HG03045 (cell line): Measurements from ENCODE around the gene TGFA.
A peak's percentile ranks its signal among the peaks of the same experiment; 100 is the strongest.

Experiments
- ATAC-seq: cut with Tn5 transposase; IDR thresholded peaks from one replicate; pipeline ENCODE4 v1.9.1; 2021; ENCODE audit warnings: mild to moderate bottlenecking, moderate library complexity; ENCODE audit not compliant: unreplicated experiment

The TGFA gene

GRCh38 chr2:70553584-70554337, at the start of gene TGFA:
Gene TGFA, minus strand, starts transcription at chr2:70553826. Its CDS starts 59 bp downstream, at chr2:70553767.
- peak; percentile 69 for ATAC-seq

GRCh38 chr2:70603066-70603465, 49.4 kb upstream of the TGFA start:
- no peak for ATAC-seq

GRCh38 chr2:70598197-70598596, 44.6 kb upstream of the TGFA start:
- no peak for ATAC-seq

- ATAC-seq: no peak
Measured at GRCh38 chr2:70596739-70597138, 43.1 kb upstream of the TGFA start.

GRCh38 chr2:70596293-70596692, 42.7 kb upstream of the TGFA start:
- ATAC-seq: no peak

GRCh38 chr2:70583091-70583490, 29.5 kb upstream of the TGFA start:
- ATAC-seq: no peak

GRCh38 chr2:70580352-70580751, 26.7 kb upstream of the TGFA start:
- no peak for ATAC-seq

GRCh38 chr2:70574618-70575017, 21.0 kb upstream of the TGFA start:
- ATAC-seq: no peak

GRCh38 chr2:70574109-70574508, 20.5 kb upstream of the TGFA start:
- no peak for ATAC-seq

GRCh38 chr2:70570041-70570661, 16.5 kb upstream of the TGFA start:
- ATAC-seq: no peak

GRCh38 chr2:70569559-70569958, 15.9 kb upstream of the TGFA start:
- ATAC-seq: no peak

GRCh38 chr2:70566906-70567305, 13.3 kb upstream of the TGFA start:
- no peak for ATAC-seq

GRCh38 chr2:70566464-70566863, 12.8 kb upstream of the TGFA start:
- ATAC-seq: no peak

GRCh38 chr2:70565039-70565731, 11.6 kb upstream of the TGFA start:
- no peak for ATAC-seq

- ATAC-seq: no peak
Measured at GRCh38 chr2:70561893-70562292, 8.3 kb upstream of the TGFA start.

- no peak for ATAC-seq
Measured at GRCh38 chr2:70560442-70560841, 6.8 kb upstream of the TGFA start.

- ATAC-seq: no peak
Measured at GRCh38 chr2:70560040-70560439, 6.4 kb upstream of the TGFA start.

GRCh38 chr2:70558195-70558808, 4.7 kb upstream of the TGFA start:
- ATAC-seq: no peak

- no peak for ATAC-seq
Measured at GRCh38 chr2:70557171-70557838, 3.7 kb upstream of the TGFA start.

- ATAC-seq: no peak
Measured at GRCh38 chr2:70556608-70557007, 3.0 kb upstream of the TGFA start.

GRCh38 chr2:70554338-70554892, 789 bp upstream of the TGFA start:
- no peak for ATAC-seq
